OCI-LY3 (cell line): ENCODE results near the gene DNM1.

Experiments
- H2AFZ ChIP-seq: fragments of 200-600, 300-600 bp; shearing (Covaris generic); 2 replicates; pipeline ENCODE4 v1.6.0; 2014; ENCODE audit warnings: antibody characterized with exemption, low read depth, low read length
- H3K27ac ChIP-seq: fragments of 200-600, 300-600 bp; sonication (generic); 2 replicates; pipeline ENCODE4 v1.5.1; 2014; ENCODE audit warnings: mild to moderate bottlenecking, low read length, moderate library complexity, mixed read lengths
- H3K27me3 ChIP-seq: fragments of 200-600, 300-600 bp; sonication (generic); 2 replicates; pipeline ENCODE4 v1.6.1; 2014; ENCODE audit warnings: low read depth, low read length, mixed read lengths
- H3K36me3 ChIP-seq: fragments of 200-600, 300-600 bp; sonication (generic); replicated peaks from 2 replicates; pipeline ENCODE3; 2014; ENCODE audit warnings: low read depth, low read length, mixed read lengths
- H3K4me1 ChIP-seq: fragments of 300-600, 200-600 bp; sonication (generic); 2 replicates; pipeline ENCODE4 v1.6.1; 2014; ENCODE audit warnings: low read length, mixed read lengths
- H3K4me2 ChIP-seq: fragments of 200-600, 300-600 bp; sonication (generic); 2 replicates; pipeline ENCODE4 v1.6.1; 2014; ENCODE audit warnings: low read length, mixed read lengths
- H3K4me3 ChIP-seq: fragments of 300-600, 200-600 bp; sonication (generic); 2 replicates; pipeline ENCODE4 v1.5.1; 2014; ENCODE audit warnings: antibody characterized with exemption, mild to moderate bottlenecking, low read length, moderate library complexity
- H3K79me2 ChIP-seq: fragments of 300-600, 200-600 bp; shearing (Covaris generic); 2 replicates; pipeline ENCODE4 v1.6.1; 2014; ENCODE audit warnings: mild to moderate bottlenecking, low read length, mixed read lengths
- H3K9ac ChIP-seq: fragments of 300-600, 200-600 bp; shearing (Covaris generic); 2 replicates; pipeline ENCODE4 v1.6.0; 2014; ENCODE audit warnings: mild to moderate bottlenecking, low read length, moderate library complexity
- H3K9me3 ChIP-seq: fragments of 200-600, 300-600 bp; shearing (Covaris generic); 2 replicates; pipeline ENCODE4 v1.6.1; 2014; ENCODE audit warnings: low read length, mixed read lengths; ENCODE audit not compliant: insufficient read depth
- H4K20me1 ChIP-seq: fragments of 200-600, 300-600 bp; sonication (generic); 2 replicates; pipeline ENCODE4 v1.6.1; 2016; ENCODE audit warnings: low read length, mixed read lengths; ENCODE audit not compliant: insufficient read depth
- CTCF ChIP-seq: fragments of 200-600, 300-600 bp; sonication (generic); IDR thresholded peaks from 2 replicates; pipeline ENCODE4 v1.5.1; 2014; ENCODE audit warnings: antibody characterized with exemption, low read length, low read depth
- EZH2phosphoT487 ChIP-seq: fragments of 200-600 bp; shearing (Covaris generic); IDR thresholded peaks from 2 replicates; pipeline ENCODE4 v1.6.1; 2018; ENCODE audit warnings: antibody characterized with exemption, mixed run types, low read depth

The DNM1 gene

GRCh38 chr9:128292009-128292408 is 88.8 kb downstream of the DNM1 start:
- H3K4me3 ChIP-seq, result no peak overlapping the region
- TF ChIP-seq CTCF (no peak), EZH2phosphoT487 (no peak)
- no peak overlapping the region for H3K9ac ChIP-seq
- H4K20me1 ChIP-seq, result no peaks in the 10 kb centered on the region
- H3K79me2 ChIP-seq, result no peaks in the 10 kb centered on the region
- no peaks in the 10 kb centered on the region for H3K27me3 ChIP-seq
- no peak overlapping the region for H2AFZ ChIP-seq
- H3K4me2 ChIP-seq, result no peak overlapping the region
- H3K4me1 ChIP-seq, result no peaks in the 10 kb centered on the region
- no peaks in the 10 kb centered on the region for H3K36me3 ChIP-seq
- no peaks in the 10 kb centered on the region for H3K9me3 ChIP-seq
- H3K27ac ChIP-seq, result no peak overlapping the region

GRCh38 chr9:128293091-128293490 is 89.9 kb downstream of the DNM1 start:
- Histone ChIP-seq H3K4me1 (no peaks in the 10 kb centered on the region), H3K79me2 (no peaks in the 10 kb centered on the region), H3K9ac (no peak overlapping the region), H3K4me2 (no peak overlapping the region), H3K4me3 (no peak overlapping the region), H3K36me3 (no peaks in the 10 kb centered on the region), H2AFZ (no peak overlapping the region), H3K9me3 (no peaks in the 10 kb centered on the region), H4K20me1 (no peaks in the 10 kb centered on the region), H3K27me3 (no peaks in the 10 kb centered on the region), H3K27ac (no peak overlapping the region)
- TF ChIP-seq CTCF (no peak), EZH2phosphoT487 (no peak)

- H2AFZ ChIP-seq, result no peak overlapping the region
Measured at GRCh38 chr9:128294142-128294541, 91.0 kb downstream of the DNM1 start.

More at GRCh38 chr9:128294142-128294541, 91.0 kb downstream of the DNM1 start:
- no peak overlapping the region for H3K4me3 ChIP-seq
- H3K79me2 ChIP-seq, result no peaks in the 10 kb centered on the region
- no peak overlapping the region for H3K9ac ChIP-seq
- H3K36me3 ChIP-seq, result no peaks in the 10 kb centered on the region
- TF ChIP-seq EZH2phosphoT487, result no peak
- TF ChIP-seq CTCF, result no peak
- no peaks in the 10 kb centered on the region for H4K20me1 ChIP-seq
- no peaks in the 10 kb centered on the region for H3K27me3 ChIP-seq
- no peak overlapping the region for H3K27ac ChIP-seq
- H3K9me3 ChIP-seq, result no peaks in the 10 kb centered on the region
- no peaks in the 10 kb centered on the region for H3K4me1 ChIP-seq
- no peak overlapping the region for H3K4me2 ChIP-seq
